Osteoblast (primary cell): ENCODE results near the gene LRRC2. TPM values are rescaled to one million over a fixed set of nuclear protein-coding genes. Genes with fewer than 3 reads are reported as not detected.

Experiments used
- DNase-seq: peaks from one replicate; pipeline ENCODE4 v3.0.0; 2011; ENCODE audit warnings: low spot score, mixed read lengths; ENCODE audit not compliant: insufficient read length; ENCODE audit errors: missing footprints
- H2AFZ ChIP-seq: 2 replicates; pipeline ENCODE4 v1.6.0; 2011; ENCODE audit warnings: mild to moderate bottlenecking, low read length
- H3K27ac ChIP-seq: 2 replicates; pipeline ENCODE4 v1.5.1; 2011; ENCODE audit warnings: mild to moderate bottlenecking, low read depth, low read length, moderate library complexity
- H3K27me3 ChIP-seq: 2 replicates; pipeline ENCODE4 v1.6.0; 2012; ENCODE audit warnings: mild to moderate bottlenecking, control low read depth, inconsistent platforms, low read length, moderate library complexity; ENCODE audit not compliant: insufficient read depth
- H3K36me3 ChIP-seq: 2 replicates; pipeline ENCODE4 v1.5.1; 2011; ENCODE audit warnings: mild to moderate bottlenecking, low read length, control low read depth, moderate library complexity; ENCODE audit not compliant: insufficient read depth
- H3K4me1 ChIP-seq: 2 replicates; pipeline ENCODE4 v1.5.1; 2011; ENCODE audit warnings: mild to moderate bottlenecking, low read length, control low read depth, moderate library complexity; ENCODE audit not compliant: insufficient read depth
- H3K4me2 ChIP-seq: 2 replicates; pipeline ENCODE4 v1.6.0; 2011; ENCODE audit warnings: mild to moderate bottlenecking, low read length; ENCODE audit not compliant: insufficient read depth
- H3K4me3 ChIP-seq: fragments of 200-600 bp; sonication (generic); 3 replicates; pipeline ENCODE4 v1.5.1; 2012; ENCODE audit warnings: mild to moderate bottlenecking, low read length, inconsistent platforms; ENCODE audit not compliant: insufficient read depth
- H3K79me2 ChIP-seq: 2 replicates; pipeline ENCODE4 v1.6.0; 2012; ENCODE audit warnings: mild to moderate bottlenecking, low read length, control low read depth, inconsistent platforms; ENCODE audit not compliant: insufficient read depth
- H3K9me3 ChIP-seq: 2 replicates; pipeline ENCODE4 v1.5.1; 2011; ENCODE audit warnings: low read depth, low read length, control low read depth
- H4K20me1 ChIP-seq: 2 replicates; pipeline ENCODE4 v1.6.0; 2012; ENCODE audit warnings: mild to moderate bottlenecking, low read length, control low read depth; ENCODE audit not compliant: insufficient read depth
- total RNA-seq: library from RNA; depleted of rRNA; stranded (reverse); fragments of >200 nt; gene quantifications from 2 replicates; pipeline ENCODE4 v1.2.3, GENCODE V29; 2012
- TF ChIP-seq, protein P1 (sequence below): IDR thresholded peaks from 2 replicates; pipeline ENCODE4 v1.5.1; 2011; ENCODE audit warnings: mild to moderate bottlenecking, low read depth, low read length, moderate library complexity; ENCODE audit errors: extremely low read depth

Gene LRRC2
- total RNA-seq, 1 donor = 5.1 TPM

DNA sequence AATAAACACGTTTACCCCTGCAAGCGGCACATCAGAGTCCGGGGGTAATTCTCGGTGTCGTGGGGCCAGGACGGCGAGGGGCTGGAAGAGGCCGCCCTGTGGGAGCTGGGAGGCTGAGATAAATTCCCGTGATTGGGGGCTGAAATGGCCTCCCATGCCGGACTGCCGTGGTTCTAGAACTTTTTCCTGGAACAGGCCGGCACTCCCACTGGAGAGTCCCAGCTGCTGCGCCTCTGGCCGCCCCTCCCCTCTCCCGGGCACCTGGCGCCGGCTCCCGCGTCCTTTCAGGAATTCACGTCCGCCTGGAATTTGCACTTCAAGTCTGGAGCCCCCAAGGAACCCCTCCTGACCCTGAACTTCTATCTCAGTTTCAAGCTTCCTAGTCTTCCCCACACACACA, 10.8 kb upstream of the LRRC2 start:
- Histone ChIP-seq H3K4me3 (no peak overlapping the region), H3K27ac (no peak overlapping the region), H3K27me3 (peaks cover 43% of the 10 kb centered on the region), H4K20me1 (no peaks in the 10 kb centered on the region), H3K9me3 (no peaks in the 10 kb centered on the region), H3K36me3 (no peaks in the 10 kb centered on the region), H3K79me2 (no peaks in the 10 kb centered on the region), H3K4me2 (no peak overlapping the region), H2AFZ (no peak overlapping the region), H3K4me1 (no peaks in the 10 kb centered on the region)
- no peak for DNase-seq
- TF ChIP-seq, protein P1, sequence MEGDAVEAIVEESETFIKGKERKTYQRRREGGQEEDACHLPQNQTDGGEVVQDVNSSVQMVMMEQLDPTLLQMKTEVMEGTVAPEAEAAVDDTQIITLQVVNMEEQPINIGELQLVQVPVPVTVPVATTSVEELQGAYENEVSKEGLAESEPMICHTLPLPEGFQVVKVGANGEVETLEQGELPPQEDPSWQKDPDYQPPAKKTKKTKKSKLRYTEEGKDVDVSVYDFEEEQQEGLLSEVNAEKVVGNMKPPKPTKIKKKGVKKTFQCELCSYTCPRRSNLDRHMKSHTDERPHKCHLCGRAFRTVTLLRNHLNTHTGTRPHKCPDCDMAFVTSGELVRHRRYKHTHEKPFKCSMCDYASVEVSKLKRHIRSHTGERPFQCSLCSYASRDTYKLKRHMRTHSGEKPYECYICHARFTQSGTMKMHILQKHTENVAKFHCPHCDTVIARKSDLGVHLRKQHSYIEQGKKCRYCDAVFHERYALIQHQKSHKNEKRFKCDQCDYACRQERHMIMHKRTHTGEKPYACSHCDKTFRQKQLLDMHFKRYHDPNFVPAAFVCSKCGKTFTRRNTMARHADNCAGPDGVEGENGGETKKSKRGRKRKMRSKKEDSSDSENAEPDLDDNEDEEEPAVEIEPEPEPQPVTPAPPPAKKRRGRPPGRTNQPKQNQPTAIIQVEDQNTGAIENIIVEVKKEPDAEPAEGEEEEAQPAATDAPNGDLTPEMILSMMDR = no peak

DNA sequence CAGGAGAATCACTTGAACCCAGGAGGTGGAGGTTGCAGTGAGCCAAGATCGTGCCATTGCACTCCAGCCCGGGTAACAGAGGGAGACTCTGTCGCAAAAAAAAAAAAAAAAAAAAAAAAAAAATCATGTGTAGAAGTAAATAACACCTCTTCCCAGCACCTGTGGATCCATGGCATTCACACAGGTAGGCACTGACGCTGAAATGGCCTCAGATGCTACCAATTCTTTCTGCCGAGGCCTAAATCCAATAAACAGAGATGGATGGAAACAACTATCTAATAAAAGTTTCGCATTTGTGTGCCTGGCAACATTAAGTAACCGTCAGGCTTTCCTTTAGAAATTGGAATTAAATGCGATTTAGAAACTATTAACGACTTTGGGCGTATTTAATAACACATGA, 10.3 kb upstream of the LRRC2 start:
- no peaks in the 10 kb centered on the region for H3K4me1 ChIP-seq
- no peaks in the 10 kb centered on the region for H3K36me3 ChIP-seq
- no peaks in the 10 kb centered on the region for H3K9me3 ChIP-seq
- H3K27me3 ChIP-seq = peaks cover 43% of the 10 kb centered on the region
- no peak overlapping the region for H3K4me3 ChIP-seq
- H4K20me1 ChIP-seq = no peaks in the 10 kb centered on the region
- H2AFZ ChIP-seq = no peak overlapping the region
- no peak overlapping the region for H3K27ac ChIP-seq
- DNase-seq = no peak
- TF ChIP-seq, protein P1 = no peak
- H3K4me2 ChIP-seq = no peak overlapping the region
- no peaks in the 10 kb centered on the region for H3K79me2 ChIP-seq

DNA sequence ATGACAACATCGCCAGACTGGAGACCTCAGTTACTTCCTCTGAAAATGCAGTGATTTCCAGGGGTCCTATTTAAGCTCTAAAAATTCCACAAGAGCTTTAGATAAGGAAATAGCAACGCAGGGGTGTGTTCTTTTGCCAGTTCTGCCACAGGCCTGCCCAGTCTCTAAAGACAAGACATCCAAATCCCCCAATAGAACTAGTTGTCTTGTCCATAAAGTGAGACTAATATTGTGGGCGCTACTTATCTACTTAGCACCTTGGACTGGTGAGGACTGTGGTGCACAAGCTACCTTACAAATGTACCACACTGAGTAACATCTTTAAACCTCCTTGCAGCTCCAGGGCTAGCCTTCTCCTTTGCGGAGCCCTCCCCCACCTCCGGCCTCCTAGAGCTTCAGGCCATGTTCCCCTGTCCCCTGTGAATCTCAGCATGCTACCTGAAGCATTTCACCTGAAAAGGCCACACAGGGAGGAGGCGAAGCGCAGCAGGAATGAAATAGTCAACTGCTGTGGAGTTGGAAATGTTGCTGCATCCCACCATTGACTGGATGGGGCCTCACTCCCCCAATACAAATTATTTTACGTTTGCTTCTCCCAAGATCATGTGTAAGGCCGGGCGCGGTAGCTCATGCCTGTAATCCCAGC, 9.6 kb upstream of the LRRC2 start:
- Histone ChIP-seq H3K4me1 (no peaks in the 10 kb centered on the region), H3K27me3 (peaks cover 38% of the 10 kb centered on the region), H3K4me3 (no peak overlapping the region), H3K36me3 (no peaks in the 10 kb centered on the region), H4K20me1 (no peaks in the 10 kb centered on the region), H3K79me2 (no peaks in the 10 kb centered on the region), H3K4me2 (no peak overlapping the region), H3K27ac (no peak overlapping the region), H3K9me3 (no peaks in the 10 kb centered on the region), H2AFZ (no peak overlapping the region)
- no peak for DNase-seq
- TF ChIP-seq, protein P1 = no peak

DNA sequence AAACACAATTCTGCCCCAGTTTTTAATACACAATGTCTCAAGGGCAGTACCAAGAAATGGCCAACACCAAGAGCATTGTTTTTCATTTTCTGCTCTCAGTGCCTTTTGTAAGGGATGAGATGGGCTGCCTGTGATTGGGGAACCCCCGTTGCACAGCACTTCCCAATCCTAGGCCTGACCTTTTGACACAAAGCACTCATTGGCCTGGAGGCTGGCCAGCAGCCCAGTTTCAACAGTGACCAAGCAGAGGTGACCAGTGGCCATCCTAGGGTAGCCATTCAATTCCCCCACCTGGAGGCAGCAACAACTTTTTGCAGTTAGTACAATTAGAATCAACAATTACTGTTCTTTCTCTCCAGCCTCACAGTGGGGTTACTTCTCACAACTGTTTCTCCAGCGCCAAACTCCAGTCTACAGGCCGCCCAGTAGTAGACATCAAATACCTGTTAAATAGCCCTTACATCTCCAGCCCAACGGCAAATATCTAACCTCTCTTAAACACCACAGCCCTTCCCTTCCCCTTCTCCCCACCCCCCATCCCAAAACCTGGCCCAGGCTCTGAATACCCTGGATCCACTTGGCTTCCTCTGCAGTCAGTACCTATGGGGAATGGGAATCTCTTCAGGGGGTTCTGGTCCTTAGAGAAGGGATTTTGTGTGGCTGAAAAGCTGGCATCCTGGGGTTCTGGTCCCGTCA, 8.9 kb upstream of the LRRC2 start:
- no peaks in the 10 kb centered on the region for H3K79me2 ChIP-seq
- no peak overlapping the region for H3K4me2 ChIP-seq
- TF ChIP-seq, protein P1 = no peak
- no peaks in the 10 kb centered on the region for H3K4me1 ChIP-seq
- no peaks in the 10 kb centered on the region for H4K20me1 ChIP-seq
- no peak for DNase-seq
- no peaks in the 10 kb centered on the region for H3K36me3 ChIP-seq
- no peak overlapping the region for H3K27ac ChIP-seq
- H3K4me3 ChIP-seq = no peak overlapping the region
- peaks cover 31% of the 10 kb centered on the region for H3K27me3 ChIP-seq
- H2AFZ ChIP-seq = no peak overlapping the region
- no peaks in the 10 kb centered on the region for H3K9me3 ChIP-seq
